KOPT-K1 (cell line): Measurements from ENCODE around the gene ETFDH.
"Not testable (repeated sequence)": the region's sequence is repeated elsewhere in the genome, so short reads cannot be mapped to it uniquely, and the experiment has no call there.

Experiments used
- H3K27ac ChIP-seq: fragments of 200-600 bp; sonication (generic); 2 replicates; pipeline ENCODE4 v1.5.1; 2016; ENCODE audit warnings: antibody characterized with exemption, mild to moderate bottlenecking, low read depth, low read length; ENCODE audit not compliant: poor library complexity, severe bottlenecking
- H3K36me3 ChIP-seq: fragments of 200-600 bp; sonication (generic); 2 replicates; pipeline ENCODE4 v1.5.1; 2017; ENCODE audit warnings: antibody characterized with exemption, mild to moderate bottlenecking, low read length, moderate library complexity; ENCODE audit not compliant: insufficient read depth
- H3K9me3 ChIP-seq: fragments of 200-600 bp; sonication (generic); 2 replicates; pipeline ENCODE4 v1.5.1; 2017; ENCODE audit warnings: antibody characterized with exemption, low read length, mild to moderate bottlenecking; ENCODE audit not compliant: insufficient read depth, poor library complexity, severe bottlenecking

The ETFDH gene

GRCh38 chr4:158722291-158722916 is 50.3 kb downstream of the ETFDH start:
- Histone ChIP-seq H3K36me3 (peaks cover 40% of the 10 kb centered on the region), H3K9me3 (no peaks in the 10 kb centered on the region), H3K27ac (peak overlapping the region; percentile 71)

- no peaks in the 10 kb centered on the region for H3K9me3 ChIP-seq
- peaks cover 32% of the 10 kb centered on the region for H3K36me3 ChIP-seq
- peak within 1 kb of the TSS; percentile 71 for H3K27ac ChIP-seq
These were observed 51.1 kb downstream of the ETFDH start, which contains the start of gene PPID for GRCh38 chr4:158722917-158723793. Gene PPID, minus strand, starts transcription at chr4:158723396. Its CDS starts 108 bp downstream, at chr4:158723288.

- Histone ChIP-seq H3K9me3 (no peaks in the 10 kb centered on the region), H3K27ac (no peak overlapping the region), H3K36me3 (peaks cover 17% of the 10 kb centered on the region)
These were observed 52.5 kb downstream of the ETFDH start for GRCh38 chr4:158724637-158725036.

GRCh38 chr4:158726633-158727032 is 54.5 kb downstream of the ETFDH start:
- H3K9me3 ChIP-seq, result no peaks in the 10 kb centered on the region
- H3K27ac ChIP-seq, result no peak overlapping the region
- no peaks in the 10 kb centered on the region for H3K36me3 ChIP-seq

GRCh38 chr4:158728236-158728635 is 56.1 kb downstream of the ETFDH start:
- H3K9me3 ChIP-seq, result no peaks in the 10 kb centered on the region
- no peaks in the 10 kb centered on the region for H3K36me3 ChIP-seq
- no peak overlapping the region for H3K27ac ChIP-seq

- H3K9me3 ChIP-seq, result no peaks in the 10 kb centered on the region
- no peak overlapping the region for H3K27ac ChIP-seq
- H3K36me3 ChIP-seq, result no peaks in the 10 kb centered on the region
These were observed 57.8 kb downstream of the ETFDH start for GRCh38 chr4:158729716-158730559.

- Histone ChIP-seq H3K36me3 (no peaks in the 10 kb centered on the region), H3K27ac (no peak overlapping the region), H3K9me3 (no peaks in the 10 kb centered on the region)
These were observed 66.8 kb downstream of the ETFDH start for GRCh38 chr4:158738866-158739265.

GRCh38 chr4:158739600-158739999 is 67.5 kb downstream of the ETFDH start:
- Histone ChIP-seq H3K36me3 (no peaks in the 10 kb centered on the region), H3K27ac (no peak overlapping the region), H3K9me3 (no peaks in the 10 kb centered on the region)

GRCh38 chr4:158741326-158742021 is 69.4 kb downstream of the ETFDH start:
- Histone ChIP-seq H3K36me3 (no peaks in the 10 kb centered on the region), H3K9me3 (no peaks in the 10 kb centered on the region), H3K27ac (no peak overlapping the region)

- H3K36me3 ChIP-seq, H3K27ac ChIP-seq, H3K9me3 ChIP-seq: not testable (repeated sequence)
These were observed 74.4 kb downstream of the ETFDH start for GRCh38 chr4:158746537-158746936.

- peaks cover 3% of the 10 kb centered on the region for H3K9me3 ChIP-seq
- no peaks in the 10 kb centered on the region for H3K36me3 ChIP-seq
- H3K27ac ChIP-seq, result no peak overlapping the region
These were observed 78.3 kb downstream of the ETFDH start for GRCh38 chr4:158750379-158750778.

- H3K9me3 ChIP-seq, result no peaks in the 10 kb centered on the region
- no peak overlapping the region for H3K27ac ChIP-seq
- no peaks in the 10 kb centered on the region for H3K36me3 ChIP-seq
These were observed 82.5 kb downstream of the ETFDH start for GRCh38 chr4:158754385-158755180.

- H3K9me3 ChIP-seq, H3K36me3 ChIP-seq: not testable (repeated sequence)
These were observed 83.7 kb downstream of the ETFDH start for GRCh38 chr4:158755819-158756218.

GRCh38 chr4:158756588-158756987 is 84.5 kb downstream of the ETFDH start:
- Histone ChIP-seq H3K27ac (no peak overlapping the region), H3K36me3 (no peaks in the 10 kb centered on the region), H3K9me3 (no peaks in the 10 kb centered on the region)

More at GRCh38 chr4:158755819-158756218, 83.7 kb downstream of the ETFDH start:
- H3K27ac ChIP-seq, result not testable (repeated sequence)
